Activated CD8-positive, alpha-beta memory T cell treated with anti-CD3 and anti-CD28 coated beads for 1 hour (primary cell): Measurements from ENCODE around the gene PODXL.

Experiments
- DNase-seq, 2 donors: peaks; one replicate each; pipeline ENCODE4 v3.0.0-alpha.2; 2020; ENCODE audit warnings: low read depth in 1 of 2; ENCODE audit errors: extremely low read depth in 1 of 2

Gene PODXL

DNA sequence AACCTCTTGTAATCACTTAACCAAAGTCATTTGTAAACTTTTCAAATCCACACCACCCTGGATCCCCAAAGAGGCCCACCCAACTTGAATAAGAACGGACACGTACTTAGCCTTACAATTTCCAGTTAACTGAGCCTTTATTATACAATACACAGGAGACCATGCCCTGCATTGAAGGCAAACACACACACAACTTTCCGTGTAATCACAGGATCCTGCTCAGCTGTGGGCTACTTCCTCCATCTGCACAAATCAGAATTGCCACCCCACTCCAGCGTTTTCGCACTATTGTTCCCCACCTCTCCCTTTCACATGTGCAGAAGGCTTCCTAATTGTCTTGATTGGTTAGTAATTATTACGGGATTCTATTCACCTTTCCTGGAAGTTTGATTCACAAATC lies 12.1 kb upstream of the PODXL start:
- DNase-seq = no peak

DNA sequence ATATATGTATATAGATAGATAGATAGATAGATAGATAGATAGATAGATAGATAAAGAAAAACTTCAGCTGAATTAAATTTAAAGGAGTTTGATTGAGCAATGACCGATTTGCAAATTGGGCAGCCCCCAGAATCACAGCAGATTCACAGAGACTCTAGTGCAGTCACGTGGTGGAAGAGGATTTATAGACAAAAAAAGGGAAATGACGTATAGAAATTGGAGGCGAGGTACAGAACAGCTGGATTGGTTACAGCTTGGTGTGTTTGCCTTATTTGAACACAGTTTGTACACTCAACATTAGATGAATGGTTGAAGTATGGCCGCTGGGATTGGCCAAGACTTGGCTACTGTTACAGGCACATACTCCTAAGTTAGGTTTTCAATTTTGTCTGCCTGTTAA lies 8.2 kb upstream of the PODXL start:
- DNase-seq = no peak

DNA sequence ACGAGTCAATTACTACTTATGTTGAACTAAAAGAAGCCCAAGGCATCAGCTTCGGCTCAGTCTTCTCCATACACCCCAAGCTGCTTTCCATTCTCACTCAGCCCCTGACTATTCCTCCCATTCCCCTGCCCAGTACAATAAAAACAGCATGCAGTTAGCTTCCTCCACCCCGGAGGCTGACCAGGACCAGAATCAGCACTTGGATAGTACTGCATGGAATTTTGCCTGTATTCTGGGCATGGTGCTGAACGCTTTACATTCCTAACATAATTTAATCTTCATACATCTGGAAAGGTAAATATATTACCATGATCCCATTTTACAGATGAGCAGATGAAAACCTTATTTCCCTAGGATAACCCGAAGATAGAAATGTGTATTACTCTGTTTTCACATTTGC lies 7.5 kb upstream of the PODXL start:
- DNase-seq = no peak

DNA sequence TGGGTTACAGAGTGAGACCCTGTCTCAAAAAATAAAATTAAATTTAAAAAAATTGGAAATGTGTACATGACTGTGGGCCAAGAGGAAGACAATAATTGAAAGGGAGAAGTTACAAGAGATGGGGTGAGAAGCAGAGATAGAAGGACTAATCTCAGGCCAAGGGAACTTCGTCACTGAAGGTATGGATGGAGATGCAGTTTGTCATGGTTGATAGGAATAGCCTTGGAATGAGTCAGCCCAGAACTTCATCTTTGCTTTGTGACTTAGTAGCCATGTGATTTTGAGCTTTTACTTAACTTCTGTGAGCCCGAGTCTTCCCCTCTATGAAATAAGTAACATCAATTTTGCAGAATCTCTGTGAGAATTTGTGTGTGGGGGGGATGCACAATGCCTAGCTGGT lies 6.5 kb upstream of the PODXL start:
- DNase-seq = no peak

DNA sequence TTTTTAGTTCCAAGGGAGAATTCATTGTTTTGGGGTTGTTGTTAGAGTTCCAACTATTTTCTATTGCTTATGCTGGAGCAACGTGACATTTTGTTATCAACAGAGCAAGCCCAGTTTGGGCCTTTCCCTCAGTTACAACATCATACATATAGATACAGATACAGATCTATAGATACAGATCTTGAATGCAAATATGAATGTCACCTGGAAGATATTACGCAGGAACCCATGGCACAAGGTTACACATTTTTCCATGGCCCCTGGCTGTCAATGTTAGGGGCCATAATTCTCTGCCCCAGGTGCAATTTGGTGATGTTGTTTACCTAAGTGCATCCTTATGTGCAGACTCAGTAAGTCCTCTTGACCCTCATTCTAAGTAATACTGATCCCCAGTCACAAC lies 3.6 kb upstream of the PODXL start:
- no peak for DNase-seq

DNA sequence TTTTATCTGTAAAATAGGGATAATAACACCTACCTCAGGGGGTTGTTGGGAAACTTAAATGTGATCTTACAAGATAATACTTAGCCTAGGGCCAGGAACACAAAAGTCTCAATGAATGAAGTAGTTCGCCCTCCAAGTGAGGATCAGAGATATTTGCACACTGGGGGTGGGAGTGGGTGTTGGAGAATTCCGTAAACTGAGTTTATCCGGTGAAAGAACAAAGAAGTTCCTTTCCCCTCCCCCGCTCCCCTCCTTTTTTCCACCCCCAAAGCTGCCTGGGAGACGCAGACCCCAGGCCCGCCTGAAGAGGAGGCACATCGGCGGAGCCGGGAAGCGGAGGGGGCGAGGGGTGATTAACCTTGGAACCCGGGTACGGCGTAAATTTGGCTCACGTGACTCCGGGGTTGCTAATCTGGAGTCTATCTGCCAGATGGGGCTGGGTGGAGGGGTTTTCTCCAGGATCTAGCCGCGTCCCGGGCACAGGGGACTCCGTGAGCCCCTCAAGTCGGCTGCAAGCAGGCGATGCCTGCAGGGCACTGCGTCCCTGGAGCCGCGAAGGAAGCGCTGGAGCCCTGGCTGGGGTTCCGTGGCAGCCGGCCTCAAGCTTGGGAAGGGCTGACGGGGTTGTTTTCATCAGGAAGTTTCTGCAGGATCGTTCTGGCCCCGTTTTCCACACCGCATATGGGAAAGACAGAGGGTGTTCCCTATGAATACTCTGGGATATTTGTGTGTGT lies 1.4 kb upstream of the PODXL start:
- no peak for DNase-seq

DNA sequence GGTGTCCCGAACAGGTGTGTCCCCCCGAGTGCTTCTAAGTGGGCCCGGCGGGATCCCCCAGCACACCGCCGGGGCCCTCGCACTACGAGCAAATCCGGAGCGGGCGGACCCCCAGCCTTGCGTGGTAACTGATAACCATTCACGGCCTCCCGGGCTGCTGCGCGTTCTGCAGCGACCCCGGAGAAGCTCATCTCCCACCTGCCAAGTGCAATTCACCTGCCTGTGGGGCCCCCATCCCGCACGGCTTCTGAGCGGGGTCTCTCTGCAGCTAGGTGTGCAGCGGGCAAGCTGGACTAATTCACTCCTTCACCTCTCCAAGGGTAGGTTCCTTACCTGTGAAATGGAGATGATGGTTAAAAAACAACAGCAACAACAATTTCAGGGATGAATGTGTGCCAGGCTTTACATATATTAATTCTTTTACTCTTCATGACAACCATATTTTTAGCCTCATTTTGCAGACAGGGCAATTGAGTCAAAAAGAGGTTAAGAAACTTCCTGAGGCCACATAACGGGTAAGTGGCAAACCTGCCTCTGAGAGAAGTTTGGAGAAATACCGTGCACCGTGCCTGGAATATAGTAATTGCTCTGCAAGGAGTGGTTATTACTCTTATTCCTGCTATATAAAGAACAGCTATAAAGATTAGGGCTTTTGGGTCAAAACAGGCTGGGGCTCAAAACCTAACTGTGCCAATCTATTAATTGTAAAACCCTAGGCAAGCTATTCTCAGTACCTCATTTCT lies 652 bp upstream of the PODXL start:
- no peak for DNase-seq

DNA sequence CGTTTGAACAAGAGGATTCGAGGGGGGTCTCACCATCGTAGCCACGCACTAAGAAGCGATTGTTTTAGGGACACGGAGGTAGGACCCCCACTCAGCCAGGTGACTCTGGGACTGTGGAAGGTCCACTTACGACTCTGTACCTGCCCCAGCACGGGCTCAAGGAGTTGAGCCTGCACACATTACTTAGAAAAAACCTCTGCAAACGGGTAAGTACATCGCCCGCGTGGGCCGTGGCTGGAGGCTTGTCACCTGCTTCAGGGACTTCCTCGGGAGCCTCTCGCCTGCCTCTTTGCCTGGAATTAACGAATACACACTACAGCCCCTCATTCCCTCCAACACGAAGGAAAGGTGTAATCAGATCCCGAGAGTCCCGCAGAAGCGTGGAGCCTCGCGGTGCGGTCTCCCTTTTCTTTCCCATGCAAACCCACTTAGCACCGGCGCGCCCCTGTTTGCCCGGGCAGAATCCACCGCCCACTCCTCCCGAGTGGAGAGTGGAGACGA lies 826 bp downstream of the PODXL start:
- DNase-seq = no peak

DNA sequence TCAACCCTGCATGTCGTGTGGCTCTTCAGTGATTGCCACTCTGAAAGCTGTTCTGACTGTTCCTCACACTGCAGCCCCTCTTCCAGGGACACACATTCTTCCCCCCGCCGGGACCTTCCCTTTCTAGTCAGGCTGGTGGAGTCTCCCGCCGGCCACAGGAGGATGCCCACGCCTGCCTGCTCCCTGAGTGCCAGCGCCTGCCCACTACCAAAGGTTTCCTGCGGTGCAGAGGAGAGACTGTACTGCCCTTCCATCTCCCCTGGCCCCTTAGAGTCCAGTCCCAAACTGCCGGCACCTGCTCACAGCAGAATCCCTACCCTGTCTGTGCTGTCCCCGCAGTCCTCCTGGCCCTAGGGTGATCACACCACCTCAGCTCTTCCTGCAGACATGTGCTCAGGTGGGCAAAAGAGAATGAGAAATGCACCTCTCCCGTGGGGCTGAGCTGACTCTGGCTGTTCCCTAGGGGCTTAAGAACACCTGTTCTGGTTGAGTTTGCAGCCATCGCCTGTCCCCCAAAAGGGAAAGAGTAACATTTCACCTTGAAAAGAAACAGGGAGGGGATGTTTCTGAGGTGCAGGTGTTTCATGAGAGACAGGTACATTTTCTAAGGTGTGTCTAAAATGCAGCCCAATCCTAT lies 1.4 kb downstream of the PODXL start:
- no peak for DNase-seq

DNA sequence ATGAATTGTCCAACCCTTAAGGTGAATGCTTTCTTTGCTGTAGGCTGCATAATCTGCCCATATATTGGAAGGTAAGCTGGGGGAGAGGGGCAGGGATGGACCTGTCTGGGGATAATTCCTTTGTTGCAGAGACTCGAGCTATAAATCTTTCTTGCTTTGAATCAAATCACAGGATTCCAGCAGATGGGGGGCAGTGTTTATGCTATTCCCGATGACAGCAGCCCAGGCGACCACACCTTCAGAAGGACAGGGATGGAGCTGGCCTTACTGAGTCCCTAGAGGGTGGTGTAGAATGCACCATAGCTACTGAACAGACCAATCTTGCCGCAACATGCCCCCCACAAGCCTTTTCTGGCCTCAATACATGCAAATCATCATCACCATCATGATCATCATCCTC lies 2.5 kb downstream of the PODXL start:
- no peak for DNase-seq

DNA sequence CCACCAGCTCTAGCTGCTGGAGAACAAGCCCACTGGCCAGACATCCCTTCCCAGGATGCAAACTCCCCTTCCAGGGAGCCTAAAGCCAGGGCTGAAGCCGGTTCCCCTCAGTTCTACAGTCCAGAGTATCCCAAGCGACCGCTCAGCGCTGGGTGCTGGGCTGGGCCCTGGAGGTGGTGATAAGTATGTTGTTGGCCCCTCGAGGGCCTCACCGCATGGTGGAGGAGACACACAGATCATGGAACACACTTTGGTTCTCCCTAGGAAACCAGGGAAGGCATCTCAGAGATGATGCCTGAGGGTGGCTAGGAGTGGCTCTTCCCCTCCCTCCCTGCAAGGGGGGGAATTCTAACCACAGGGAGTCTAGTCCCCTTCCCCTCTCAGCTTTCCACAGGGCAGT lies 4.4 kb downstream of the PODXL start:
- DNase-seq = no peak

DNA sequence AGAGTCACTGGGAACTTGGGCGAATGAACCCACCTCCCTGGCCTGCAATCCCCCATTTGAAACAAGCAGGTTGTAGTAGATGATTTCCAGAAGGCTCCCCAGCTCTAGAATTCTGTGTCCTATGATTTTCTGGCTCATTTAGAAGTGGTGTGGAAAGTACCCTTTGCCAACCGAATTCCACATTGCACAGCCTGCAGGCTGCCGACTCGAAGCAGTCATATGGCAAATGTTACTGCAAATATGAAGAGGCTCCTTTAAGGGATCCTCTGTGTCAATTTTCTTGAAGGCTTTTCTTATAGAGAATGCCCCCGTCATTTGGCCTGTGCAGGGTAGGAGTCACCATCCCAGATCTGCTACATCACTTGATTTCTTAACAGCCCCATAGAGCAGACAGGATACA lies 5.6 kb downstream of the PODXL start:
- no peak for DNase-seq

DNA sequence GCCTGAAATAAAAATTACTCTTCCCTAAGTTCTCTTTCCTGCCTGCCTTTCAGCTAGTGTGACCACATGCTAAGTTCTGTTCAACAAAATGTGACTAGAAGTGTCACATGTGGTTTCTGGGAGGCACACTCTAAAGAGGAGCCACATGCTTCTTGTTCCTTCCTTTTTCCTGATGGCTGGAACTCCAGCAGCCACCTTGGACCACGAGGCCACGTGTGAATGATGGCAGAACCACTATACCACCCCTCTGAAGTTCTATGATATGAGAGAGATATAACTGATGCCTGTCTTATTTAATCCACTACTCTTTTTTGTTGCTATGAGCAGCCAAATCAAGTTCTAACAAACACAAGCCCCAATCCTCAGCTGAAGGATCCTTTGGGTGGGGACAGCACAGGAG lies 8.1 kb downstream of the PODXL start:
- no peak for DNase-seq

DNA sequence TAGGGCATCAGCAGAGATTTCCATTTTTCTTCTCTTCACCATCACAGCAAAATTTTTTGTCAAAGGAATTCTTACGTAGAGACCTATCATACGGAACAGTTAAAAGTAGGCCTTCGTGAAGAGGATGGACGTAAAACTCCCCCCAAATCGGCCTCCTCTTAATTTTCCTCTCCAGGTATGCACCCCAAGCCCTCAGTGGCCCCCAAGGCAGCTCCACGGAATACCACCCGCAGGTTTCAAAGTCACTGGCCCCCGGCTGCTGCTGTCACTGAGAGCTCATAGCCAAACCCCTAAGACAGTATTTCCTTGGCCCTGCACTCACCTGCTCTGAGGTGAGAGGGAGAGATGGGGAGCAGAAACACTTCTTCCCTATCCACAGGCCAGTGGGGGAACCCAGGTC lies 8.8 kb downstream of the PODXL start:
- no peak for DNase-seq

DNA sequence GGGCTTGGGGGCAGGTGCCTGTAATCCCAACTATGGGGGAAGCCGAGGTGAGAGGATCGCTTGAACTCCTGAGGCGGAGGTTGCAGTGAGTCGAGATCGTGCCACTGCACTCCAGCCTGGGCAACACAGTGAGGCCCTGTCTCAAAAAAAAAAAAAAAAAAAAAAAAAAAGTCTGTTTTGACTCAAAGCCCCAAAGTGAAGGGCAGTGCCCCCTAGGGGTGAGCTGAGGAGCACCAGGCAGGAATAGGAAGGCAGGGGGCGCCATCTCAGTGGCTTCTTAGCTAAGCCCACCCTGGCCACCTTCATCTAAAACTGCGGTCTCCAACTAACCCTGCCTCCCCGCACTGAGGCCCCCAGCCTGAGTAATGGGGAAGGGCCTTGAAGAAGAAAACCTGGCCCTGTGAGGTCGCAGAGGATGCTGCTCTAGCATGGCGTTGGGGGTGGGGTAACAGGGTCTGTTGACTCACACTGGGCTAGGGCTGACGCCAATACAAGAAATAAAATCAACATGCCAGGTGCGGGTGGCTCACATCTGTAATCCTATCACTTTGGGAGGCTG lies 9.8 kb downstream of the PODXL start:
- DNase-seq = no peak

DNA sequence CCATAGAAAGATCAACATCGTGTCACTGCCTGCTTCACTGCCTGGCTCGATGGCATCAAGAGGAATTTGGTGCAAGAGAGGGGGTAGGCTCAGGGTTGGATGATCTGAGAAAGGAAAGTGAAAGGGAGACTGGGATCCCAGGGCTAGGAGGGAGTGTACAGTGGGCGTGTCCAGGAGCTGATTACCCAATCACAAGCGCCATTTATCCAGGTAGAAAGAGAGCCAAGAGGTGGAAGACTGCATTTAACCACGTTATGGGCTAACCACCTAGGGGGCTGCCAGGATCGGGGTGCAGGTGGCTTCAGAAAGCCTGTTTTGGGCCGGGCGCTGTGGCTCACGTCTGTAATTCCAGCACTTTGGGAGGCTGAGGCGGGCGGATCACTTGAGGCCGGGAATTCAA lies 10.3 kb downstream of the PODXL start:
- no peak for DNase-seq

DNA sequence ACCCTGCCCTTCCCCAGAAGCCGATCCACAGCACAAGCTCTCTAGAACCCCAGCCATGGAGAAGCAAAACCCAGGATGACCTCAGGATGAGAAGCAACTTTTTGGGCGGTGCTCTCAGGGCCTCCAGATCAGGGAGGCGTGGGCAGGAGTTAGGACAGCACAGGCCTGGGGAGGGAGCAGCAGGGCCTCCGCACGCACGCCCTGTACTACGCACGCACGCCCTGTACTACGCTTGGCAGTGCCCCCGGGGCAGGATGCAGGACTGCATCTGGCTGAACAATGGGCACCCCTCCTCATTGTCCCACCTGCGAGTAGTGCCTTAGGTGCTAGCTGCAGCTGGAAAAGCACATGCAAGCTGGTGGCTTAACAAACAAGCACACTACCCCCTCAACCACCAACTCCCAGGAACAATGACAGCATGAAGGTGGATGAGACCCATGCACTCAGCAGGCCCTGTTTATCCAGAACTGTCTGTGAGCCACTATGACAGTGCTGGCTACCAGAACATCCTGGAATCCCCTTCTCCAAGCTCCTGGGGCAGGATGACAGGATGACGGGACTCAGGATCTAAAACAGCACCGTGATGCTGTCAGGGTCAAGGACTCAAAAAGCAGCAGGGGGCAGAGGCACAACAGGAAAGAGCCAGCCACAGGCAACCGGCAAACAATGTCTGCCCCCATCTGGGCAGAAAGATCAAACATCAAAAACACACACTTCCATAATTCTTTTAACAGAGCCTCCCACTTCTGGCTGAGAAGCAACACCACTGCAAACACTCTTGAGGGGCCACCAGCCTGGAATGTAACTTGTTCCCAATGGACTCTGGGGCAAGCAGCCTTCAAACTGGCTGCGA lies 11.8 kb downstream of the PODXL start:
- no peak for DNase-seq

DNA sequence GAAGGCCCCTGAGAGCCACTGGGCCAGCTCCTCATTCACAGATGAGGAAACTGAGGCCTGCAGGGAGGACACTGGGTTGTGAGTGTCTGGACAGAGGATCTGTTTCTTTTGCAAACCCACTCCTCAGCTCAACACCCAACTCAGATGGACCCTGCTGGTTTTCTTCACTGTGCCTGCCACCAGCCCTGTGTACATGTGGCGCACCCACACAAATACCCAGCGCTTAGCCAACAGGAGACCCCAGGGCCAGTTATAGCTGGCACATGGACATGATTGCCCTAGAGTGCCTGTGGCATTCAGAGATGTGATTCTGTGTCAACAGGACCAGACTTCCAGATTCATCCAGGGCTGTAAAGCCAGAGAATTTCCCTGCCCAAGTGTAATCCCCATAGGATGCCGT lies 12.4 kb downstream of the PODXL start:
- DNase-seq = no peak

DNA sequence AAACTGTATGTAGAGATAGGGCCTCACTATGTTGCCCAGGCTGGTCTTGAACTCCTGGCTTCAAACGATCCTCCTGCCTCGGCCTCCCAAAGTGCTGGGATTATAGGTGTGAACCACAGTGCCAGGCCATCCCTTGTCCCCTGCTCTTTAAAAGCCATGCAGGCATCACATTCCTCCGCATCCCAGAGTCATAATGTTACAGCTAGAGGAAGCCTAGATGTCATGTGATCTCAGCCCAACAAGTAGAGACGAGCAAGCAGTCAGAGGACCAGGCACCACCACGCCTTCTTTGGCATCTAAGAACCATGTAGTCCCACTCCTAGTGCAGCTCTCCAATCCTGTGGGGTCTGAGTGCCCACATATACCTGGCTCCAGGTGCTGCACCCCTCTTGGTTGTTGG lies 13.1 kb downstream of the PODXL start:
- no peak for DNase-seq

DNA sequence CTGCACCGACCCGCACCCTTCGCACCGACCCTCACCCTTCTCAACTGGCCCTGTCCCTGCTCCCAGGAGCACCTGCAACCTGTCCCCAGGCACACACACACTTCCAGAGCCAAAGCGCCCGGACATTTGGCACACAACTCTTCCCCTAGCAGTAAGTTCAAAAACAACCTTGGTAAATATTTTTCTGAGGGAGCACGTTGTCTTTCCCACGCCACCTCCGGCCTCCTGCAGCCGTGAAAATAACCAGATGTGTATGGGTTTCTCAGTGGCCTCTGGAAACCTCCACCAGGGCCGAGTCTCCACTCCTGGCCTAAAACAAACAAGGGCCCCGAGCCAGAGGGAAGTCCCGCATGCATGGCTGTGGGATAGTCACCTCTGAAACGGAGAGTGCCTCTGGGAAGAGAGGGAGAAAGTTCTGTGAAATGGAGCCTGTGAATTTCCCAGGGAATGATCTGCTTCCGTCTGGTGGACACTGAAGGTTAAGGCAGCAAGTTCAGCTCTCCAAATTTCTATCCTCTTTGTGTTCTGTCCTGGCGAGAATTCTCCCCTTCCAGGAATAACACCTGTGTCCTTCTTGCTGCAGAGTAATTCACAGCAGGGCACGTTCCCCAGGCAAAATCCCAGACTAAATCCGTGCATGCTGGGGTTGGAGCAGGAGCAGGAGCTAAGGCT lies 15.8 kb downstream of the PODXL start:
- no peak for DNase-seq
